Mucosa of stomach (tissue), 1 donor: ENCODE measurements around the gene NDUFV2.

Experiments used
- H3K27me3 ChIP-seq: one replicate; pipeline ENCODE4 v1.7.0; 2013; ENCODE audit warnings: mild to moderate bottlenecking, low read length; ENCODE audit not compliant: control insufficient read depth, insufficient read depth
- H3K36me3 ChIP-seq: one replicate; pipeline ENCODE4 v1.7.0; 2013; ENCODE audit warnings: low read length; ENCODE audit not compliant: control insufficient read depth, insufficient read depth
- H3K4me1 ChIP-seq: one replicate; pipeline ENCODE4 v1.7.0; 2013; ENCODE audit warnings: mild to moderate bottlenecking, low read length; ENCODE audit not compliant: control insufficient read depth, insufficient read depth
- H3K4me3 ChIP-seq: one replicate; pipeline ENCODE4 v1.7.0; 2013; ENCODE audit warnings: low read length
- H3K9ac ChIP-seq: one replicate; pipeline ENCODE4 v1.7.0; 2013; ENCODE audit warnings: mild to moderate bottlenecking, low read length, moderate library complexity
- H3K9me3 ChIP-seq: one replicate; pipeline ENCODE4 v1.7.0; 2013; ENCODE audit warnings: mild to moderate bottlenecking, low read length, moderate library complexity; ENCODE audit not compliant: control insufficient read depth
- donor health status: Pancreatic carcinoma.

NDUFV2 gene

GRCh38 chr18:9172506-9173127 is 70.1 kb downstream of the NDUFV2 start:
- Histone ChIP-seq H3K9me3 (no peaks in the 10 kb centered on the region), H3K4me3 (no peak overlapping the region), H3K27me3 (no peaks in the 10 kb centered on the region), H3K4me1 (no peaks in the 10 kb centered on the region), H3K36me3 (no peaks in the 10 kb centered on the region), H3K9ac (no peak overlapping the region)

- H3K36me3 ChIP-seq: no peaks in the 10 kb centered on the region
- no peak overlapping the region for H3K4me3 ChIP-seq
- H3K9me3 ChIP-seq: no peaks in the 10 kb centered on the region
- no peaks in the 10 kb centered on the region for H3K4me1 ChIP-seq
- no peaks in the 10 kb centered on the region for H3K27me3 ChIP-seq
- no peak overlapping the region for H3K9ac ChIP-seq
These were observed 71.3 kb downstream of the NDUFV2 start for GRCh38 chr18:9173770-9174233.

GRCh38 chr18:9174302-9174701 is 71.8 kb downstream of the NDUFV2 start:
- Histone ChIP-seq H3K9me3 (no peaks in the 10 kb centered on the region), H3K36me3 (no peaks in the 10 kb centered on the region), H3K4me1 (no peaks in the 10 kb centered on the region), H3K27me3 (no peaks in the 10 kb centered on the region), H3K4me3 (no peak overlapping the region), H3K9ac (no peak overlapping the region)

DNA sequence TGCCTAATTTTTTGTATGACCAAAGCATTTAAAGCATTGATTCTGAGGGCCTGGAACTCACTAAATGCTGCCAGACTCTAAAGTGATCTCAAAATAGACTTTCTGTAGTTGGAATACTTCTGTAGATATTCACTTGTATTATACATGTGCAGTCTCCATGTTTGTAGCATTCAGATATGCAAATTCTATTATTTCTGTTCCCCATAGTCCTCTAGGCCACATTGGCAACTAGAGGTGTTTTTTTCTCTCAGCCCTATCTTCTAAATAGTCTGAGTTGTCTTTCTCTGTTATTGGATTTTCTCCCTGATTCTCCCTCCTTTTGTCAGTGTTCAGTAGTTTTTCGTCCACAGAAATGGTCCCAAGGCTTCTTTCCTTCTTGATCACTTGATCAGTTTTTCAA is 72.6 kb downstream of the NDUFV2 start:
- Histone ChIP-seq H3K4me1 (no peaks in the 10 kb centered on the region), H3K9me3 (no peaks in the 10 kb centered on the region), H3K36me3 (no peaks in the 10 kb centered on the region), H3K27me3 (no peaks in the 10 kb centered on the region), H3K4me3 (no peak overlapping the region), H3K9ac (no peak overlapping the region)

DNA sequence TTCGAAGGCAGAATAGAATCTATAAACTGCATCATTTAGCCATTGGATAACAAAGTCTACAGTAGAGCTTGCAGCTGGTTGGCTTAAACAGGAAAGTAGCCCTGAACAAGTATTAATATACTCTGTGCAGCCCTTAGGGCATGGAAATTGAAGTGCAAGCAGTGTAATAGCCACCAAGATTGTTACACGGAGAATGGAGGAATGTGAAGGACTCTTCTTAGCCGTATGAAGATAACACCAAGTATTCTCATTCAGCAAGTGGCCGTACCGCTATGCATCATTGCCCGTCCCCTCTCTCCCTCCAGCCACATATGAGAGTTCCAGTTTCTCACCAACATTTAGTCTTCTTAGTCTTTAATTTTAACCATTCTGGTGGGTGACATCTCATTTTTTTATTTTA is 74.5 kb downstream of the NDUFV2 start:
- no peaks in the 10 kb centered on the region for H3K4me1 ChIP-seq
- no peaks in the 10 kb centered on the region for H3K36me3 ChIP-seq
- no peak overlapping the region for H3K4me3 ChIP-seq
- H3K9me3 ChIP-seq: no peaks in the 10 kb centered on the region
- H3K9ac ChIP-seq: no peak overlapping the region
- no peaks in the 10 kb centered on the region for H3K27me3 ChIP-seq

- Histone ChIP-seq H3K4me1 (no peaks in the 10 kb centered on the region), H3K27me3 (no peaks in the 10 kb centered on the region), H3K36me3 (no peaks in the 10 kb centered on the region), H3K9me3 (no peaks in the 10 kb centered on the region), H3K9ac (no peak overlapping the region), H3K4me3 (no peak overlapping the region)
These were observed 75.0 kb downstream of the NDUFV2 start for GRCh38 chr18:9177466-9177865.

DNA sequence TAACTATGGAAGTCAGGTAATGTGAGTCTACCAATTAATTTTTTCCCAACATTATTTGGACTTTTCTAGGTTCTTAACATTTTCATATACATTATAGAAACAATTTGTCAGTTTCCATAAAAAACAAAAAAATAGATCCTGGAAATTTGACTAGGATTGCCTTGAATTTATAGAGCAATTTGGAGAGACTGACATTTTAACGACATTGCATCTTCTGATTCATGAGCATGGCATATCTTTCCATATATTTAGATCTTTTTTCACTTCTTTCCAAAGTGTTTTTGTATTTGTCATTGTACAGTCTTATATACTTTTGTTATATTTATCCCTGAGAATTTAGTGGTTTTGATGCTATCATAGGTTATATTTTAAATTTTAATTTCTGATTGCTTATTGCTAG is 76.1 kb downstream of the NDUFV2 start:
- no peaks in the 10 kb centered on the region for H3K27me3 ChIP-seq

DNA sequence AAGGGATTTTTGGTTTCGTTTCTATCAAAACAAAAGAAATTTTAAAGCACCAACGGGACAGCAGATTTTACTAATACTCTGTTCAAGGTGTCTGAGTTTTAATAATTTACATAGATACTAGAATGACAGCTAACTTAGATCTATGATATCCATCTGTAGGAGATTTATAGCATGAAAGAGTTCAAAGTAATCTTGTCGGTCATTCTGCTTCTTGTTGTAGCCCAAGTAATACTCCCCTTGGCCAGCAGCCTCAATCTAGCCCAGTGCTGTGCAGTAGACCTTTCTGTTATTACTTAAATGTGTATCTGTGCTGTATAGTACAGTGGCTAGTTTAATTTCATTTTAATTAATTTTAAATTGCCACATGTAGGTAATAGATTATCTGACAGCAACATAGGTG is 78.8 kb downstream of the NDUFV2 start:
- Histone ChIP-seq H3K9me3 (no peaks in the 10 kb centered on the region), H3K4me3 (no peak overlapping the region), H3K9ac (no peak overlapping the region), H3K27me3 (no peaks in the 10 kb centered on the region), H3K36me3 (no peaks in the 10 kb centered on the region), H3K4me1 (no peaks in the 10 kb centered on the region)

More for the DNA sequence above, 76.1 kb downstream of the NDUFV2 start:
- H3K36me3 ChIP-seq: no peaks in the 10 kb centered on the region
- no peaks in the 10 kb centered on the region for H3K4me1 ChIP-seq
- H3K9me3 ChIP-seq: no peaks in the 10 kb centered on the region
- H3K9ac ChIP-seq: no peak overlapping the region
- H3K4me3 ChIP-seq: no peak overlapping the region

DNA sequence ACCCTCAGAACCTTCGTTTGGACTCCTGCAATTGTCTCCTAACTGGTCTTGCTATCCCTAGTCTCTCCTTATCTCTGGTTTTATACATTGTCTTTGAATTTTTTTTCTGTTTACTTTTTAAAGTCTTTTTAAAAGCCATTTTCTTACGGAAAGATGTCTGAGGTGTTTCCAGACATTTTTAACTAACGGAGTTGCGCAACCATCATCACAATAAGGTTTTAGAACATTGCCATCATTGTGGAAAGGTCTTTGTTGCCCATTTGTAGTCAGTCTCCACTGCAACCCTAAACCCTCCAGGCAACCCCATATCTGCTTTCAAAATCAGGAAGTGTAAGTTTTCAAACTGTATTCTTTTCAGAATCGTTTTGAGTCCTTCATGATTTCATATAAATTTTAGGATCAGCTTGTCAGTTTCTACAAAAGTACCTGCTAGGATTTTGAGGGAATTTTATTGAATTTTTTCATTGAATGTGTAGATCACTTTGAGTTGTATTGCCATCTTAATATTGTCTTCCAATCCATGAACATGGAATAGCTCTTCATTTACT is 80.4 kb downstream of the NDUFV2 start:
- no peak overlapping the region for H3K4me3 ChIP-seq
- H3K27me3 ChIP-seq: no peaks in the 10 kb centered on the region
- no peaks in the 10 kb centered on the region for H3K4me1 ChIP-seq
- no peaks in the 10 kb centered on the region for H3K36me3 ChIP-seq
- H3K9me3 ChIP-seq: no peaks in the 10 kb centered on the region
- H3K9ac ChIP-seq: no peak overlapping the region
